HG02763 (cell line): ENCODE data around the gene ZNF236.

Source experiments
- ATAC-seq: cut with Tn5 transposase; IDR thresholded peaks from one replicate; pipeline ENCODE4 v1.9.1; 2021; ENCODE audit warnings: mild to moderate bottlenecking, moderate library complexity; ENCODE audit not compliant: unreplicated experiment

The ZNF236 gene

GRCh38 chr18:77019641-77020040 is 197.3 kb downstream of the ZNF236 start:
- ATAC-seq = no peak
